Measurements from ENCODE around the gene FADS6. TPM values are rescaled to one million over a fixed set of nuclear protein-coding genes. Genes with fewer than 3 reads are reported as not detected.

The FADS6 gene
- total RNA-seq, 2 experiments from 2014 or later = not detected

DNA sequence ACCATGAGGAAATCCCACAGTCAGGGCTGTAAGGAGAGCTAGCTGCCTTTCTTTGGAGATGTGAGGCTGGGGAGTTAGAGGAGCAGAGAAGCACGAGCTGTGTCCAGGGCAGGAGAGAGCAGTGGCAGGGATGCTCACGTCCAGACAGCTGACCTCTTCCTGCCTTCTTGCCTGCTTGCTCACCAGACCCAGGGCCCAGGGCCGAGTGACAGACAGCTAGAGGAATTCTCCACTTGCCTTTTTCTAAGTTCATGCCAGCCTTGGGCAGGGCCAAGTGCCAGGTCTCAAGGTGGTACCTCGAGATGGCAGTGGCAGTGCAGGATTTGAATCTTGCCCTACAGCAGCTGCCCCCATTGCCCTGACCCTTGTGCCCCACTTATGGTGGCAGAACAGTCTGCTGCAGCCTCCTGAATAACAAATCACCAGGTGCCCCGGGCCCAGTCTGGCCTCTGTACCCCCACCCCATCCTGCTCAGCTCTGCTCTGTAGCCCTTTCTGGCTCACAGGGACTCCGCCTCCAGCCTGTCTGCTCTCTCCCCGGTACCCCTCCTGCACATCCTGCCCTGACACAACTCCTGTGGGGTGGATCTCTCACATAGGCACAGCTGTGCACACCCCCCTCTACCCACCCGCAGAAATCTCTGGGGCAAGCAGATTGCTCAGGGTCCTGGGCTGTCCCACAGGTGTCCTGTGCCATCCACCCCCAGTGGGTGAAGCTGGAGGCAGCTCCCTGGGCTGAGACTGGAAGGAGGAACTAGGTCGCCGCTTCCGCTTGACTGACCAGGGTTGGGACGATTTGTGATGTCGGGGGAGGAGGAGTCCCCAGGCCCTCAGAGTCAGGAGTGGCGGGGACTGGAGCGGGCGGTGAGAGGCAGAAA is 59.7 kb downstream of the FADS6 start:
- POLR2A ChIA-PET = interaction anchor here (1.4 kb wide), 1 partner anchor 10 kb away, joined by 4 read pairs; no protein-coding TSS in a partner anchor
- CTCF ChIA-PET = no interaction called here
- Mint-ChIP-seq H3K9me3 (no peaks in the 10 kb centered on the region), H3K27ac (no peak overlapping the region), H3K4me3 (no peak overlapping the region), H3K4me1 (no peaks in the 10 kb centered on the region), H3K36me3 (ENCODE audit: low read depth) (peaks cover 14% of the 10 kb centered on the region), H3K27me3 (no peaks in the 10 kb centered on the region)
- no peak for DNase-seq

DNA sequence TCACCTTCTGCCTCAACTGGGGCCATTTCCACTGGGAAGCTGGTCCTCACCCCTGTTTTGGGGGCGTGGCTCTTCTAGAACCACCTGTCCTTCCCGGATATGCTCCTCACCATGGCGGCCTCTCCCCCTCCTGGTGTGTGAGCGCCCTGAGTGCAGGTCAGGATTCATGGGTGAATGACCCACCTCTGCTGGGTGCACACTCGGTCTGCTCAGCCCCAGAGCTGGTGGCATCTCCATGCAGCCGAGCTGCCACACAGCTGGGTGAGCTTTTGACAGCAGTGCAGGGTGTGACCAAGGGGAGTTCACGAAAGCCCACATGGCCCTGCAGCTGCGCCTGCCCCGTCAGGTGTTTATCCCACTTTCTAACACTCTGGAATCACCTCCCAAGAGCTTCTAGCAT is 61.0 kb downstream of the FADS6 start:
- ChIA-PET POLR2A (interaction anchor here (1.4 kb wide), 1 partner anchor 11 kb away, joined by 4 read pairs; no protein-coding TSS in a partner anchor), CTCF (no interaction called here)
- H3K4me1 Mint-ChIP-seq = no peaks in the 10 kb centered on the region
- no peak overlapping the region for H3K27ac Mint-ChIP-seq
- no peak for DNase-seq
- H3K27me3 Mint-ChIP-seq = no peaks in the 10 kb centered on the region
- H3K36me3 Mint-ChIP-seq (ENCODE audit: low read depth) = peaks cover 12% of the 10 kb centered on the region
- H3K9me3 Mint-ChIP-seq = no peaks in the 10 kb centered on the region
- H3K4me3 Mint-ChIP-seq = no peak overlapping the region

DNA sequence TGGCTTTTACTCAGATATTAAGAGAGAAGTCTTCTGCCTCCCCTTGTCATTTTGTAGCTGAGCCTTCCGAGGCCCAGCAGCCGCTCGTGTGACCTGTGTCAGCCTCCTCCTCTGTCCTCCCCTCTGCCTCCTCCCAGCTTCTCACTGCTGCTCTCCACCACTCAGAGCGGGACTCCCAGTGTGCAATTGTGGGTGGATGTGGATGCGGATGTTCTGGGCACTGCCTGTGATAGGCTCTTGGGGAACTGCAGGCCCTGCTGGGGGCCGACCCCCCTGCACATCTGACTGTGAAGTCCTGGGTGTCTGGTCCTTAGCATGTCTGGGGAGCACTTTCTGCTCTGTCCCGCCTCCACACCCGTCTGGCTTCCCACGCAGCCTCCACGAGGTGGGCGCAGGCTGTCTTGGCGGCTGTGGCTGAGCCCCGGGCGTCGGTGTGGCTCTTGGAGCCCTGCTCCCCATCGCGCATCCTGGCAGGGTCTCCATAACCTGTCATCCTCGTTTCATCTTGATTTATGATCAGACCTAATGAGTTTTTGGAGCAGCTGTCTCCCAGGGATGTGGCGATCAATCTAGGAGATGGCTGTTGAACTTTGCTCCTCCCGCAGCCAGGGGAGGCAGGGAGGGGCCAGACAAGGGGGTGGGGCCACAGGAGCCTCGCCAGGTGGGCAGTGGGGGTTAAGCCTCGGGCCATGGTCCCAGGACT is 61.8 kb downstream of the FADS6 start:
- Mint-ChIP-seq H3K27ac (no peak overlapping the region), H3K36me3 (ENCODE audit: low read depth) (peaks cover 8% of the 10 kb centered on the region), H3K9me3 (no peaks in the 10 kb centered on the region), H3K4me1 (no peaks in the 10 kb centered on the region), H3K27me3 (no peaks in the 10 kb centered on the region), H3K4me3 (no peak overlapping the region)
- no peak for DNase-seq
- ChIA-PET POLR2A (no interaction called here), CTCF (no interaction called here)

DNA sequence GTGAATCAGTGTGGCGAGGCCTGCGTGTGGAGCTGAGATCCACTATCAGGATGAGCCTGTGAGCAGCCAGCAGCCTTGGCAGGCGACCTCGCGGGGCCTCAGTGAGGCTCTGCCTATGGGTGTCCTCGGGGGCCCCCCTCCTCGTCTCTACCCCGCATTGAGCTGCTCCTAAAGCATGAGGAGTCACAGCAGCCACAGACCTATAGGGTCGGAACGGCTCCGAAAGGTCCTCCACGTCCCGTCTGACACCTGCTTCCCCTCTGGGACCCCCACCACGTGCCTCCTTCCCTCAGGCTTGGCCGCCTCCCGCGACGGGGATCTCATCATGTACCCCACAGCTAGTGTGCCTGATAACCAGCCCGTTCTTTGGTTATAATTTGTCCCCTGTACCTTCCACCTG is 62.6 kb downstream of the FADS6 start:
- Mint-ChIP-seq H3K27ac (no peak overlapping the region), H3K36me3 (ENCODE audit: low read depth) (peaks cover 1% of the 10 kb centered on the region), H3K4me1 (no peaks in the 10 kb centered on the region), H3K9me3 (no peaks in the 10 kb centered on the region), H3K27me3 (no peaks in the 10 kb centered on the region), H3K4me3 (no peak overlapping the region)
- no peak for DNase-seq
- ChIA-PET POLR2A (no interaction called here), CTCF (no interaction called here)

DNA sequence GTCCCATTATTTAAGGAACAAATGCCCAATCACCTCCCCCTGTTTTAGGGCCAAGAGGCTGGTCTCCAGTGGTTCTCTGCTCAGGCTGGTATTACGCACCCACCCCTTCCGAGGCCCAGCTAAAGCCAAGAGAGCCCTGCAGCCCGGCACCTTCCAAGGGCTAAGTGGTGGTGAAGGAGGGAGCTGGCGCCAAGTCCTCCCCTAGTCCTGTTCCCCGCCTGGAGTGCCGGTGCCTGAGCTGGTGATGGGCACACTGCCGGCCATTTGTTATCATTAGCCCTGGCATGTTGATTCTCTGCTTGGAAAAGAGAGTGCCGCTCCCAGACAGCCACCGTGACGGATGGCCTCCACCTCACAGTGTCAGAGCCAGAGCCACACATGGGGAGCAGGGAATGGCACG is 65.6 kb downstream of the FADS6 start:
- CTCF ChIA-PET = no interaction called here
- Mint-ChIP-seq H3K36me3 (ENCODE audit: low read depth) (no peaks in the 10 kb centered on the region), H3K27me3 (no peaks in the 10 kb centered on the region), H3K4me1 (no peaks in the 10 kb centered on the region), H3K4me3 (no peak overlapping the region), H3K27ac (no peak overlapping the region), H3K9me3 (no peaks in the 10 kb centered on the region)
- DNase-seq = no peak
- POLR2A ChIA-PET = no interaction called here

Other genes starting within 250 kb of the FADS6 start
- not detected for gene CD300LF, start 180.7 kb downstream of the FADS6 start, total RNA-seq
- 10 to 100 TPM; 56.1 to 58.5 TPM for gene RAB37, start 156.4 kb downstream of the FADS6 start, total RNA-seq
- 100 to 1,000 TPM; 320 to 328 TPM for gene NHERF1, start 145.0 kb downstream of the FADS6 start, total RNA-seq
- 10 to 100 TPM; 32.1 to 32.3 TPM for gene NAT9, start 117.3 kb downstream of the FADS6 start, total RNA-seq
- gene GRIN2C, start 33.7 kb downstream of the FADS6 start, total RNA-seq = under 1 TPM in 1 of 2 experiments, not detected in 1; 0.45 TPM
- 10 to 100 TPM; 22.9 to 24.0 TPM for gene FDXR, start 20.6 kb downstream of the FADS6 start, total RNA-seq
- gene USH1G, start 29.6 kb upstream of the FADS6 start, total RNA-seq = not detected
- gene OTOP2, start 30.6 kb upstream of the FADS6 start, total RNA-seq = not detected
- gene OTOP3, start 42.3 kb upstream of the FADS6 start, total RNA-seq = not detected
- 1 to 10 TPM in 1 of 2 experiments, under 1 TPM in 1; 0.38 to 1.4 TPM for gene HID1, start 79.1 kb upstream of the FADS6 start, total RNA-seq
- under 1 TPM; 0.50 to 0.63 TPM for gene CDR2L, start 94.0 kb upstream of the FADS6 start, total RNA-seq
- gene MRPL58, start 119.0 kb upstream of the FADS6 start, total RNA-seq = 10 to 100 TPM; 45.4 to 49.6 TPM
- 100 to 1,000 TPM; 242 TPM for gene ATP5PD, start 153.3 kb upstream of the FADS6 start, total RNA-seq
- gene KCTD2, start 153.6 kb upstream of the FADS6 start, total RNA-seq = 10 to 100 TPM; 24.2 to 24.9 TPM
- gene SLC16A5, start 194.3 kb upstream of the FADS6 start, total RNA-seq = 10 to 100 TPM; 10.4 TPM
- gene ARMC7, start 216.3 kb upstream of the FADS6 start, total RNA-seq = 10 to 100 TPM; 17.1 to 17.9 TPM
- gene NT5C, start 238.1 kb upstream of the FADS6 start, total RNA-seq = 10 to 100 TPM; 68.2 to 69.4 TPM